ENCODE measurements around the gene PKP4.
"Not testable (repeated sequence)": the region's sequence is repeated elsewhere in the genome, so short reads cannot be mapped to it uniquely, and the experiment has no call there.

PKP4 gene

GRCh38 chr2:158701101-158701500, 244.3 kb downstream of the PKP4 start:
- H3K4me3 ChIP-seq (replicated peaks; ENCODE audit: low read depth, low read length), result no peak overlapping the region
- no peak for TF ChIP-seq CTCF (IDR thresholded peaks at IDR 0.05; ENCODE audit: low read depth, low read length, missing control alignments)
- no peak for DNase-seq (ENCODE audit: extremely low read depth, low read depth)

GRCh38 chr2:158702740-158703139, 246.0 kb downstream of the PKP4 start:
- TF ChIP-seq CTCF (IDR thresholded peaks at IDR 0.05; ENCODE audit: low read depth, low read length, missing control alignments), result no peak
- no peak for DNase-seq (ENCODE audit: extremely low read depth, low read depth)
- no peak overlapping the region for H3K4me3 ChIP-seq (replicated peaks; ENCODE audit: low read depth, low read length)

- H3K4me3 ChIP-seq (replicated peaks; ENCODE audit: low read depth, low read length); DNase-seq (ENCODE audit: extremely low read depth, low read depth): not testable (repeated sequence)
Measured at GRCh38 chr2:158704724-158705465, 248.1 kb downstream of the PKP4 start.

GRCh38 chr2:158712791-158713522, 256.2 kb downstream of the PKP4 start:
- TF ChIP-seq CTCF (IDR thresholded peaks at IDR 0.05; ENCODE audit: low read depth, low read length, missing control alignments), result no peak
- no peak for DNase-seq (ENCODE audit: extremely low read depth, low read depth)
- no peak overlapping the region for H3K4me3 ChIP-seq (replicated peaks; ENCODE audit: low read depth, low read length)

- no peak overlapping the region for H3K4me3 ChIP-seq (replicated peaks; ENCODE audit: low read depth, low read length)
- no peak for TF ChIP-seq CTCF (IDR thresholded peaks at IDR 0.05; ENCODE audit: low read depth, low read length, missing control alignments)
- DNase-seq (ENCODE audit: extremely low read depth, low read depth), result no peak
Measured at GRCh38 chr2:158713523-158714138, 256.9 kb downstream of the PKP4 start.

- no peak overlapping the region for H3K4me3 ChIP-seq (replicated peaks; ENCODE audit: low read depth, low read length)
- no peak for DNase-seq (ENCODE audit: extremely low read depth, low read depth)
- TF ChIP-seq CTCF (IDR thresholded peaks at IDR 0.05; ENCODE audit: low read depth, low read length, missing control alignments), result no peak
Measured at GRCh38 chr2:158714420-158714819, 257.7 kb downstream of the PKP4 start.

DNA sequence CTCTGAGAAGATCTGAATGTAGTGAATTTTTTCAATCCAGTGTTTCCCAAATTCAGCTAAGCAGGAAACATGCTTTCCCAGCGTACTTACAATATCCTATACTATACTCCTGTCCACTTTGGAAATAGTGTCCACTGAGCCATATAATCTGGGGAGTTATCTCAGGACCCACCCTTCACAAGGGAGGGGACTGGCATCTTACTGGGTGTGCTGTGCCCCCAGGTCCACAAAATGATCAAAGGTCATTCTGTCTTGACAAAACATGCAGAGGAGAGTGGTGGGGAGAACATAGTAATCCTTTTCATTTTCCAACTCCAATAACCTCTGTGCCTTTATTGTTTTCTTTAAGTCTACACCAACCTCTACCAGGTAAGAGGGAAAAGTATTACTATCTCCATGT, 258.6 kb downstream of the PKP4 start:
- TF ChIP-seq CTCF (IDR thresholded peaks at IDR 0.05; ENCODE audit: low read depth, low read length, missing control alignments), result no peak
- no peak for DNase-seq (ENCODE audit: extremely low read depth, low read depth)
- H3K4me3 ChIP-seq (replicated peaks; ENCODE audit: low read depth, low read length), result no peak overlapping the region
